ENCODE data around the gene NFX1. TPM values are rescaled to one million over a fixed set of nuclear protein-coding genes. Genes with fewer than 3 reads are reported as not detected.
A peak's percentile ranks its signal among the peaks of the same experiment; 100 is the strongest.

NFX1 gene
- polyA plus RNA-seq, 1 donor, result 33.4 TPM

- peak overlapping the region; percentile 93 for H3K27ac ChIP-seq (ENCODE audit: low read length)
- WGBS (ENCODE audit: insufficient coverage, low lambda C conversion rate), result no CpG with 5 or more reads among the region's 14 CpGs
- H3K4me3 ChIP-seq (ENCODE audit: low read length), result peak overlapping the region; percentile 80
- H3K36me3 ChIP-seq (ENCODE audit: control insufficient read depth, insufficient read depth, low read length), result peaks cover 12% of the 10 kb centered on the region
- peaks cover 37% of the 10 kb centered on the region for H3K4me1 ChIP-seq (ENCODE audit: control insufficient read depth, insufficient read depth, low read length)
- no peak for DNase-seq
- H3K9me3 ChIP-seq (ENCODE audit: control insufficient read depth, low read depth, low read length), result no peaks in the 10 kb centered on the region
- H3K27me3 ChIP-seq (ENCODE audit: control insufficient read depth, insufficient read depth, low read length), result no peaks in the 10 kb centered on the region
These were observed 1.4 kb upstream of the NFX1 start for GRCh38 chr9:33288828-33289483.

GRCh38 chr9:33289496-33289895 is 820 bp upstream of the NFX1 start:
- Histone ChIP-seq H3K4me1 (ENCODE audit: control insufficient read depth, insufficient read depth, low read length) (peaks cover 41% of the 10 kb centered on the region), H3K27ac (ENCODE audit: low read length) (peak overlapping the region; percentile 93), H3K4me3 (ENCODE audit: low read length) (peak overlapping the region; percentile 80), H3K27me3 (ENCODE audit: control insufficient read depth, insufficient read depth, low read length) (no peaks in the 10 kb centered on the region), H3K36me3 (ENCODE audit: control insufficient read depth, insufficient read depth, low read length) (peaks cover 12% of the 10 kb centered on the region), H3K9me3 (ENCODE audit: control insufficient read depth, low read depth, low read length) (no peaks in the 10 kb centered on the region)
- DNase-seq, result peak in 1 of 2 donors; percentile 36
- WGBS (ENCODE audit: insufficient coverage, low lambda C conversion rate), result no CpG with 5 or more reads among the region's 12 CpGs

- H3K4me1 ChIP-seq (ENCODE audit: control insufficient read depth, insufficient read depth, low read length), result peaks cover 45% of the 10 kb centered on the region
- WGBS (ENCODE audit: insufficient coverage, low lambda C conversion rate), result 20% methylated on average over 1 of the region's 14 CpGs
- peak overlapping the region; percentile 93 for H3K27ac ChIP-seq (ENCODE audit: low read length)
- no peak for DNase-seq
- H3K9me3 ChIP-seq (ENCODE audit: control insufficient read depth, low read depth, low read length), result no peaks in the 10 kb centered on the region
- peak overlapping the region; percentile 80 for H3K4me3 ChIP-seq (ENCODE audit: low read length)
- peaks cover 16% of the 10 kb centered on the region for H3K36me3 ChIP-seq (ENCODE audit: control insufficient read depth, insufficient read depth, low read length)
- H3K27me3 ChIP-seq (ENCODE audit: control insufficient read depth, insufficient read depth, low read length), result no peaks in the 10 kb centered on the region
These were observed 425 bp upstream of the NFX1 start for GRCh38 chr9:33289936-33290246.

GRCh38 chr9:33291031-33291397 is 698 bp downstream of the NFX1 start:
- WGBS (ENCODE audit: insufficient coverage, low lambda C conversion rate), result no CpG with 5 or more reads among the region's 7 CpGs
- DNase-seq, result no peak
- peak overlapping the region; percentile 93 for H3K27ac ChIP-seq (ENCODE audit: low read length)
- peak overlapping the region; percentile 80 for H3K4me3 ChIP-seq (ENCODE audit: low read length)
- peaks cover 48% of the 10 kb centered on the region for H3K4me1 ChIP-seq (ENCODE audit: control insufficient read depth, insufficient read depth, low read length)
- no peaks in the 10 kb centered on the region for H3K27me3 ChIP-seq (ENCODE audit: control insufficient read depth, insufficient read depth, low read length)
- peaks cover 21% of the 10 kb centered on the region for H3K36me3 ChIP-seq (ENCODE audit: control insufficient read depth, insufficient read depth, low read length)
- H3K9me3 ChIP-seq (ENCODE audit: control insufficient read depth, low read depth, low read length), result no peaks in the 10 kb centered on the region

GRCh38 chr9:33291901-33292300 is 1.6 kb downstream of the NFX1 start:
- Histone ChIP-seq H3K4me3 (ENCODE audit: low read length) (no peak overlapping the region), H3K4me1 (ENCODE audit: control insufficient read depth, insufficient read depth, low read length) (peaks cover 54% of the 10 kb centered on the region), H3K36me3 (ENCODE audit: control insufficient read depth, insufficient read depth, low read length) (peaks cover 27% of the 10 kb centered on the region), H3K9me3 (ENCODE audit: control insufficient read depth, low read depth, low read length) (no peaks in the 10 kb centered on the region), H3K27me3 (ENCODE audit: control insufficient read depth, insufficient read depth, low read length) (no peaks in the 10 kb centered on the region), H3K27ac (ENCODE audit: low read length) (no peak overlapping the region)
- 83% methylated on average over 1 of the region's 5 CpGs for WGBS (ENCODE audit: insufficient coverage, low lambda C conversion rate)
- DNase-seq, result no peak

- DNase-seq, result peak; percentile 60 to 86
- peaks cover 40% of the 10 kb centered on the region for H3K36me3 ChIP-seq (ENCODE audit: control insufficient read depth, insufficient read depth, low read length)
- peaks cover 69% of the 10 kb centered on the region for H3K4me1 ChIP-seq (ENCODE audit: control insufficient read depth, insufficient read depth, low read length)
- H3K27ac ChIP-seq (ENCODE audit: low read length), result peak overlapping the region; percentile 79
- H3K4me3 ChIP-seq (ENCODE audit: low read length), result no peak overlapping the region
- H3K9me3 ChIP-seq (ENCODE audit: control insufficient read depth, low read depth, low read length), result no peaks in the 10 kb centered on the region
- H3K27me3 ChIP-seq (ENCODE audit: control insufficient read depth, insufficient read depth, low read length), result no peaks in the 10 kb centered on the region
- 57% methylated on average over 1 of the region's 2 CpGs for WGBS (ENCODE audit: insufficient coverage, low lambda C conversion rate)
These were observed 3.5 kb downstream of the NFX1 start for GRCh38 chr9:33293782-33294181.

GRCh38 chr9:33294670-33295432 is 4.5 kb downstream of the NFX1 start:
- peaks cover 74% of the 10 kb centered on the region for H3K4me1 ChIP-seq (ENCODE audit: control insufficient read depth, insufficient read depth, low read length)
- 100% methylated on average over 1 of the region's 12 CpGs for WGBS (ENCODE audit: insufficient coverage, low lambda C conversion rate)
- no peaks in the 10 kb centered on the region for H3K27me3 ChIP-seq (ENCODE audit: control insufficient read depth, insufficient read depth, low read length)
- peaks cover 47% of the 10 kb centered on the region for H3K36me3 ChIP-seq (ENCODE audit: control insufficient read depth, insufficient read depth, low read length)
- peak overlapping the region; percentile 79 for H3K27ac ChIP-seq (ENCODE audit: low read length)
- no peak for DNase-seq
- no peak overlapping the region for H3K4me3 ChIP-seq (ENCODE audit: low read length)
- H3K9me3 ChIP-seq (ENCODE audit: control insufficient read depth, low read depth, low read length), result no peaks in the 10 kb centered on the region

- WGBS (ENCODE audit: insufficient coverage, low lambda C conversion rate), result no CpG with 5 or more reads among the region's 2 CpGs
- H3K9me3 ChIP-seq (ENCODE audit: control insufficient read depth, low read depth, low read length), result no peaks in the 10 kb centered on the region
- H3K4me1 ChIP-seq (ENCODE audit: control insufficient read depth, insufficient read depth, low read length), result peaks cover 76% of the 10 kb centered on the region
- peaks cover 50% of the 10 kb centered on the region for H3K36me3 ChIP-seq (ENCODE audit: control insufficient read depth, insufficient read depth, low read length)
- H3K27me3 ChIP-seq (ENCODE audit: control insufficient read depth, insufficient read depth, low read length), result no peaks in the 10 kb centered on the region
- no peak overlapping the region for H3K27ac ChIP-seq (ENCODE audit: low read length)
- H3K4me3 ChIP-seq (ENCODE audit: low read length), result no peak overlapping the region
- DNase-seq, result no peak
These were observed 5.3 kb downstream of the NFX1 start for GRCh38 chr9:33295571-33295970.

- Histone ChIP-seq H3K27me3 (ENCODE audit: control insufficient read depth, insufficient read depth, low read length) (no peaks in the 10 kb centered on the region), H3K36me3 (ENCODE audit: control insufficient read depth, insufficient read depth, low read length) (peaks cover 55% of the 10 kb centered on the region), H3K4me1 (ENCODE audit: control insufficient read depth, insufficient read depth, low read length) (peaks cover 61% of the 10 kb centered on the region), H3K27ac (ENCODE audit: low read length) (peak overlapping the region; percentile 75), H3K9me3 (ENCODE audit: control insufficient read depth, low read depth, low read length) (no peaks in the 10 kb centered on the region), H3K4me3 (ENCODE audit: low read length) (no peak overlapping the region)
- peak; percentile 63 to 90 for DNase-seq
- WGBS (ENCODE audit: insufficient coverage, low lambda C conversion rate), result no CpG with 5 or more reads among the region's 1 CpG
These were observed 7.1 kb downstream of the NFX1 start for GRCh38 chr9:33297432-33297831.

GRCh38 chr9:33300546-33300945 is 10.2 kb downstream of the NFX1 start:
- H3K27ac ChIP-seq (ENCODE audit: low read length), result no peak overlapping the region
- no peak overlapping the region for H3K4me3 ChIP-seq (ENCODE audit: low read length)
- WGBS (ENCODE audit: insufficient coverage, low lambda C conversion rate), result no CpG with 5 or more reads among the region's 2 CpGs
- H3K4me1 ChIP-seq (ENCODE audit: control insufficient read depth, insufficient read depth, low read length), result peaks cover 36% of the 10 kb centered on the region
- H3K36me3 ChIP-seq (ENCODE audit: control insufficient read depth, insufficient read depth, low read length), result peaks cover 70% of the 10 kb centered on the region
- H3K9me3 ChIP-seq (ENCODE audit: control insufficient read depth, low read depth, low read length), result no peaks in the 10 kb centered on the region
- H3K27me3 ChIP-seq (ENCODE audit: control insufficient read depth, insufficient read depth, low read length), result no peaks in the 10 kb centered on the region
- DNase-seq, result peak in 1 of 2 donors; percentile 40
